Astrocyte of the cerebellum (primary cell): Measurements from ENCODE around the gene HDAC9.

Experiments
- DNase-seq: peaks from one replicate; pipeline ENCODE4 v3.0.0-alpha.2; 2011; ENCODE audit warnings: low read depth
- H3K4me3 ChIP-seq: 2 replicates; pipeline ENCODE4 v1.5.1; 2011; ENCODE audit warnings: mild to moderate bottlenecking, low read depth, low read length, moderate library complexity
- in situ Hi-C: cut with HindIII; loops from 2 replicates; pipeline ENCODE4 v1.10.0; 2017; ENCODE audit warnings: low sequenced_read_pairs
- TF ChIP-seq, protein P1 (sequence below): IDR thresholded peaks from 2 replicates; pipeline ENCODE4 v1.5.1; 2012; ENCODE audit warnings: low read length, low read depth, moderate library complexity, mild to moderate bottlenecking; ENCODE audit errors: missing control alignments

HDAC9 gene

DNA sequence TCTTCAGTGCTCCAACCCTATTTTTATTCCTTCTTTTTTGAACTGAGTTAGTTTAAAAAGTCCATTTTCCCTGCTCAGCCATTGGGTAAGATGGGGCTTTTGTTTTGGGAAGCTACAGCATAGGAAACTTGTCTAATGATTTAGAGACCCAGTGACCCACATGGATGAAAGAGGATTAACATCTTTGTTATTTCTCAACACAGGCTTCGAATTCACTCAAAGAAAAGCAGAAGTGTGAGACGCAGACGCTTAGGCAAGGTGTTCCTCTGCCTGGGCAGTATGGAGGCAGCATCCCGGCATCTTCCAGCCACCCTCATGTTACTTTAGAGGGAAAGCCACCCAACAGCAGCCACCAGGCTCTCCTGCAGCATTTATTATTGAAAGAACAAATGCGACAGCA lies 152.0 kb downstream of the HDAC9 start:
- DNase-seq = no peak
- TF ChIP-seq, protein P1, sequence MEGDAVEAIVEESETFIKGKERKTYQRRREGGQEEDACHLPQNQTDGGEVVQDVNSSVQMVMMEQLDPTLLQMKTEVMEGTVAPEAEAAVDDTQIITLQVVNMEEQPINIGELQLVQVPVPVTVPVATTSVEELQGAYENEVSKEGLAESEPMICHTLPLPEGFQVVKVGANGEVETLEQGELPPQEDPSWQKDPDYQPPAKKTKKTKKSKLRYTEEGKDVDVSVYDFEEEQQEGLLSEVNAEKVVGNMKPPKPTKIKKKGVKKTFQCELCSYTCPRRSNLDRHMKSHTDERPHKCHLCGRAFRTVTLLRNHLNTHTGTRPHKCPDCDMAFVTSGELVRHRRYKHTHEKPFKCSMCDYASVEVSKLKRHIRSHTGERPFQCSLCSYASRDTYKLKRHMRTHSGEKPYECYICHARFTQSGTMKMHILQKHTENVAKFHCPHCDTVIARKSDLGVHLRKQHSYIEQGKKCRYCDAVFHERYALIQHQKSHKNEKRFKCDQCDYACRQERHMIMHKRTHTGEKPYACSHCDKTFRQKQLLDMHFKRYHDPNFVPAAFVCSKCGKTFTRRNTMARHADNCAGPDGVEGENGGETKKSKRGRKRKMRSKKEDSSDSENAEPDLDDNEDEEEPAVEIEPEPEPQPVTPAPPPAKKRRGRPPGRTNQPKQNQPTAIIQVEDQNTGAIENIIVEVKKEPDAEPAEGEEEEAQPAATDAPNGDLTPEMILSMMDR = no peak
- H3K4me3 ChIP-seq = no peak overlapping the region
- in situ Hi-C loops = no loop called here

DNA sequence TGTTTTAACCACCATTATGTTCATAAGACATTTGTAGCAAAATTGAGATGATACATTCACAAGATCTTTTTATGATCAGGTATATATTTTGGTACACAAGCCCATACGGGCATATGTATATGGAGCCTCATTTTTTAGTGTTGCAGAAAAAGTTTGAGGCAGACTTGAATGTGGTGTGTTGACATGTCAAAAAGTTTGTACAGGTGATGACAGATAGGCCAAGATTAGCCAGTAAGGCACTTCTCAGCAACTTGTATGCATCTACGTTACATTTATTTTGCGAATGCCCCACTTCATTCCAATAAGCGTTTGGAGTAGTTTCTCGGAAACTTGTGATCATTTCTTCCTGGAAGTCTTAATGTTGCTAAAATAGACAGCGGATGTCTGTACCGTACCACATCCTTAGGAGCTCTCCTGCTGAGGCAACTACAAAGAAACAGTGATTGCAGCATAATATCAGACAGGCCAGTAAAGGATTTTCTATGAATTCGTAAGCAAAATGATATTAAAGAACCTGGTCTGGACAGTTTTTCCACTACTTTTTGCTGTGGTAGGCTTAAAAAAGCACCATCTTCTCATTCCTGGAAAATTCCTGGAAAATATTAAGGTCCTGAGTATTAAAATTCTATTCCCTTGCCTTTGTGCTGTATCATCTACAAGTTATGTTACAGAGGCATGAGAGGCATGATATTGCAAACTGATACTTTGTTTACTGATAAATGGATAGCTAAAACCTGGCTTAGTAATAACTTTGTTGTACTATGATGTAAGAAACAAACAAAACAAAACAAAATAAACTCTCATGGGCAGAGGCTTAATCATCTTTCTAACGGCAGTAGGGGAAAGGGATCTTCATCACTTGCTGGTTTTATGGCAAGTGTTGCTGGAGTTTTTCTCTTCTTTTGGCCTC lies 153.6 kb downstream of the HDAC9 start:
- TF ChIP-seq, protein P1 = no peak
- DNase-seq = no peak

DNA sequence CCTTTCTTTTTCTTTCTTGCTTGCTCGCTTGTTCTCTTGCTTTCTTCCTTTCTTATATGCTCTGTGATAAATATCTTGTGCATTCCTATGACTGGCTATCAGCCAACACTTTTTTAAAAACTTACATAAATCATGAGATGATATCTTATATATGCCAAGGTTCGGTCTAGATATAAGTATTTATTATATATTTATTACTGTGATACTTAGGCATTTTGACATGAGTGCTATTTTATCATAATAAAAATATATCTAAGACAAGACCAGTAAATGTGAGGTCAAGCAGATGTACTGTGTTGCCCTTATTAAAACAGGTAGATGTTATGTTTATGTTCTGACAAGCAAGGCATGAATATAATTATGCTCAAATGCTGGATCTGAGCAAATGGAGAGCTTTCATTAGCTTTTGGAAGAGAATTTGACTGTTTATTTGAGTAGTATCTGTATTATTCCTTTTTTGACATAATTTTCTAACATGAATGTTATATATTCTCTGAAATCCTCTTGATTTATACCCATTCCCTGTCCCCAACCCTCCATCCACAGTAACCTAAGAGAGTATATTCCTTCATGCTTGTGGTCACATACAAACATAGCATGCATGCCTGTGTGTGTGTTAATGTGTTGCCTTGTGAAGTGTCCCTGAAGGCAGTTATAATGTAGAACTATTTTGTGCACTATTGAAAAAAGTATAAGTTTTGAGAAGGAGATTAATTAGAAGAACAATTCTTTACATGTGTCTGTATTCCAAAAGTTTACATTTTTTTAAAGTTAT lies 158.0 kb downstream of the HDAC9 start:
- DNase-seq = no peak
- TF ChIP-seq, protein P1 = no peak
- in situ Hi-C loops = no loop called here

More for the DNA sequence above, 153.6 kb downstream of the HDAC9 start:
- H3K4me3 ChIP-seq = no peak overlapping the region
- in situ Hi-C loops = no loop called here

DNA sequence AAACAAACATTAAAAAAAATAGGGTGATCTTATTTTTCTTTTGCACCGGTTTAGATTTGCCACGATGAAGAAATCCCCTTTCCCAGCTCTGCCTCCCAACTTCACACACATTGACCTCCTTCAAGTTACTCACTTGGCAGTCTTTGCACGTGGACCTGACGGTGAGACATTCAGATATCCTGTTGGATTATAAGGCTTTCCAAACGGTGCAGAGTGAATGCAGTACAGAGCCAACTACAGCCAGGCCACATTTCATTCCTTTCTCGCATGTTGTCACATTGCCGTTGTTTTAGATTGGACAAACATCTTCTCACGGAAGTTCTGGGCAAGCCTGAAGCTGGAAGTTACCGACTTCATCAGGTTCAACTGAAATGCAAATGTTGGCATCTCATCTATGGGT lies 159.2 kb downstream of the HDAC9 start:
- in situ Hi-C loops = no loop called here
- no peak for DNase-seq
- no peak overlapping the region for H3K4me3 ChIP-seq
- TF ChIP-seq, protein P1 = no peak

More for the DNA sequence above, 158.0 kb downstream of the HDAC9 start:
- H3K4me3 ChIP-seq = no peak overlapping the region

DNA sequence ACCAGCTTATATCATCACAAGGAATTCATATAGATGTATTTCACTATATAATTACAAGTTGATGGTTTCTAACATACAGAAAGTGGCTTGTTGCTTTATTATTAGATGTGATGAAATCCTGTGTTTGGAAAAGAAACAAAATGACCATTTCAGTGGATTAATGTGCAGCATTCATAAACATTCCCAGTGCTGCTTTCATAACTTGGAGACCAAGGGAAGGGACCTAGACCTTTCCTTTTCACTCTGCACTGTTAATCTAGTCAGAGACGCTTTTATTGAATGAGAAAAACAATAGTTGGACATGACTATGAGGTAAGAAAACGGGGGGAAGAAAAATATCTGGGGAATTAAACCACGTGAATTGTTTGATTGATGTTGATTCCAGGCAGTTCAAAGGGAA lies 160.0 kb downstream of the HDAC9 start:
- in situ Hi-C loops = no loop called here
- DNase-seq = no peak
- TF ChIP-seq, protein P1 = no peak
- no peak overlapping the region for H3K4me3 ChIP-seq

DNA sequence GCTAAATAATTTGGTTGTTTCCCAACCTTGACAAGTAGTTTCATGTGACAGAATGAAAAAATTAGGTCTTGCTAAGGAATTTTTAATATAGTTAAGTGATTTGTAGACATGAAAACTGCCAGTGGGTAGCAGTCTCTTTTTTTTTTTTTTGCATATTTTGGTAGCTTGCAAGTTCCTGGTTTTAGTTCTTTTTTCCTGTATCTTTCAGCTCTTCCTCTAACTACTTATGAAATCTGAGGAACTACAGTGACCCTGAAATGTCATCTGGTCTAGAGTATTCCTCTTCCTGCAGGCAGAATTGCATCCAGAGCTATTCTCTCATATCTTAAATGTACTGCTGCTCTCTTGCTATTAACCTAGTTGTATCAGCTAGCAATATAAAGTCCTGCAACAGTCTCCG lies 160.4 kb downstream of the HDAC9 start:
- no peak overlapping the region for H3K4me3 ChIP-seq
- no peak for DNase-seq
- in situ Hi-C loops = no loop called here
- TF ChIP-seq, protein P1 = no peak
